GM23338 (cell line): ENCODE results near the gene L1CAM. TPM values are rescaled to one million over a fixed set of nuclear protein-coding genes. Genes with fewer than 3 reads are reported as not detected.

Source experiments
- ATAC-seq: fragments of 200-7000 bp; cut with Tn5 transposase; 3 replicates; pipeline ENCODE4 v1.9.1; 2020
- DNase-seq: peaks from one replicate; pipeline ENCODE4 v3.0.0-alpha.2; 2015; ENCODE audit warnings: low spot score
- H2AFZ ChIP-seq: fragments of 200-600 bp; sonication (generic); 2 replicates; pipeline ENCODE4 v1.8.0; 2016; ENCODE audit warnings: antibody characterized with exemption, mild to moderate bottlenecking, moderate library complexity
- H3F3A ChIP-seq: fragments of 200-600 bp; sonication (generic); replicated peaks from 2 replicates; pipeline ENCODE4 v1.8.0; 2017; ENCODE audit warnings: antibody characterized with exemption, mixed run types, low read depth
- H3K27ac ChIP-seq: fragments of 200-600 bp; sonication (generic); 2 replicates; pipeline ENCODE4 v1.6.1; 2016; ENCODE audit warnings: low read depth
- H3K27me3 ChIP-seq: fragments of 200-600 bp; sonication (generic); 2 replicates; pipeline ENCODE4 v1.8.0; 2016; ENCODE audit warnings: mild to moderate bottlenecking, mixed run types, moderate library complexity; ENCODE audit not compliant: insufficient read depth
- H3K36me3 ChIP-seq: fragments of 200-600 bp; sonication (generic); 2 replicates; pipeline ENCODE4 v1.8.0; 2016; ENCODE audit warnings: mild to moderate bottlenecking; ENCODE audit not compliant: insufficient read depth
- H3K4me1 ChIP-seq: fragments of 200-600 bp; sonication (generic); 2 replicates; pipeline ENCODE4 v1.8.0; 2016; ENCODE audit warnings: mild to moderate bottlenecking, moderate library complexity; ENCODE audit not compliant: insufficient read depth
- H3K4me2 ChIP-seq: fragments of 200-600 bp; sonication (generic); 2 replicates; pipeline ENCODE4 v1.7.1; 2017; ENCODE audit warnings: mixed run types
- H3K4me3 ChIP-seq: fragments of 200-600 bp; sonication (generic); 2 replicates; pipeline ENCODE4 v1.6.1; 2016; ENCODE audit warnings: mixed run types
- H3K79me2 ChIP-seq: fragments of 200-600 bp; sonication (generic); replicated peaks from 2 replicates; pipeline ENCODE4 v1.8.0; 2017; ENCODE audit warnings: mild to moderate bottlenecking; ENCODE audit not compliant: insufficient read depth
- H3K9me2 ChIP-seq: fragments of 200-600 bp; sonication (generic); 2 replicates; pipeline ENCODE4 v1.8.0; 2017; ENCODE audit not compliant: insufficient read depth
- H4K20me1 ChIP-seq: fragments of 200-600 bp; sonication (generic); replicated peaks from 2 replicates; pipeline ENCODE4 v1.8.0; 2017; ENCODE audit warnings: mild to moderate bottlenecking; ENCODE audit not compliant: insufficient read depth
- H3K27ac Mint-ChIP-seq: 2 replicates; pipeline ENCODE4 v1.8.0; 2020; ENCODE audit warnings: inconsistent platforms, mild to moderate bottlenecking, moderate library complexity, mixed read lengths
- H3K27me3 Mint-ChIP-seq: 3 replicates; pipeline ENCODE4 v1.8.0; 2022; ENCODE audit warnings: low read depth, mild to moderate bottlenecking, moderate library complexity, mixed read lengths, inconsistent platforms; ENCODE audit not compliant: insufficient read depth, poor library complexity
- H3K36me3 Mint-ChIP-seq: 3 replicates; pipeline ENCODE4 v1.8.0; 2021; ENCODE audit warnings: low read depth, mild to moderate bottlenecking, inconsistent platforms, moderate library complexity, mixed read lengths
- H3K4me1 Mint-ChIP-seq: 3 replicates; pipeline ENCODE4 v1.8.0; 2020; ENCODE audit warnings: mild to moderate bottlenecking, inconsistent platforms, mixed read lengths
- H3K4me3 Mint-ChIP-seq: 3 replicates; pipeline ENCODE4 v1.8.0; 2021; ENCODE audit warnings: moderate library complexity, mild to moderate bottlenecking, inconsistent platforms, mixed read lengths
- H3K9me3 Mint-ChIP-seq: 3 replicates; pipeline ENCODE4 v1.8.0; 2020; ENCODE audit warnings: moderate library complexity, mild to moderate bottlenecking, inconsistent platforms, mixed read lengths
- CTCF ChIP-seq, 2 experiments: fragments of 200-600 bp in 1 of 2; sonication (generic) in 1 of 2; conservative IDR thresholded peaks; 2 replicates each; pipeline versions ENCODE4 v1.5.1 to v1.6.1; 2016 to 2017; ENCODE audit warnings: antibody characterized with exemption in 2 of 2, low read depth in 2 of 2, mild to moderate bottlenecking in 2 of 2, moderate library complexity in 1 of 2
- EZH2 ChIP-seq: fragments of 200-600 bp; sonication (generic); IDR thresholded peaks from one replicate; pipeline ENCODE4 v1.8.0; 2017; ENCODE audit warnings: antibody characterized with exemption, mild to moderate bottlenecking, low read depth; ENCODE audit not compliant: unreplicated experiment
- EZH2phosphoT487 ChIP-seq: fragments of 200-600 bp; sonication (generic); IDR thresholded peaks from one replicate; pipeline ENCODE4 v1.8.1; 2018; ENCODE audit warnings: antibody characterized with exemption; ENCODE audit not compliant: unreplicated experiment
- JUNB ChIP-seq: IDR thresholded peaks from one replicate; pipeline ENCODE4 v1.6.1; 2016; ENCODE audit warnings: antibody characterized with exemption; ENCODE audit not compliant: unreplicated experiment
- NANOG ChIP-seq: IDR thresholded peaks from 2 replicates; pipeline ENCODE4 v1.6.1; 2016; ENCODE audit warnings: antibody characterized with exemption, borderline replicate concordance
- STAT1 ChIP-seq: IDR thresholded peaks from one replicate; pipeline ENCODE4 v1.6.1; 2016; ENCODE audit warnings: antibody characterized with exemption; ENCODE audit not compliant: unreplicated experiment
- ZNF114 ChIP-seq: fragments of 250-450 bp; sonication (Bioruptor Pico); IDR thresholded peaks from 2 replicates; pipeline ENCODE4 v1.5.0; 2020; ENCODE audit warnings: mild to moderate bottlenecking, moderate library complexity
- ZNF331 ChIP-seq: fragments of 250-450 bp; sonication (Bioruptor Pico); IDR thresholded peaks from 2 replicates; pipeline ENCODE4 v1.5.0; 2020; ENCODE audit warnings: low read depth, mild to moderate bottlenecking, moderate library complexity
- ZNF462 ChIP-seq: fragments of 250-450 bp; sonication (Bioruptor Pico); IDR thresholded peaks from 2 replicates; pipeline ENCODE4 v1.5.0; 2020; ENCODE audit warnings: mild to moderate bottlenecking, moderate library complexity
- polyA plus RNA-seq: library from polyadenylated mRNA; unstranded; fragments of >200 nt; fragmentation: Nextera tagmentation; extraction: Ambion mirVana; gene quantifications from 2 replicates; pipeline ENCODE4 v1.2.1, GENCODE V29; 2016
- total RNA-seq: library from RNA; depleted of rRNA; stranded (reverse); fragments of >200 nt; shearing (Covaris generic); gene quantifications from 2 replicates; pipeline ENCODE4 v1.2.3, GENCODE V29; 2014
- TF ChIP-seq, protein P1 (sequence below): IDR thresholded peaks from one replicate; pipeline ENCODE4 v1.6.1; 2018; ENCODE audit warnings: antibody characterized with exemption; ENCODE audit not compliant: unreplicated experiment

L1CAM gene
- total and polyA plus RNA-seq, 2 experiments from 2014 or later = 7.4 to 29.2 TPM

DNA sequence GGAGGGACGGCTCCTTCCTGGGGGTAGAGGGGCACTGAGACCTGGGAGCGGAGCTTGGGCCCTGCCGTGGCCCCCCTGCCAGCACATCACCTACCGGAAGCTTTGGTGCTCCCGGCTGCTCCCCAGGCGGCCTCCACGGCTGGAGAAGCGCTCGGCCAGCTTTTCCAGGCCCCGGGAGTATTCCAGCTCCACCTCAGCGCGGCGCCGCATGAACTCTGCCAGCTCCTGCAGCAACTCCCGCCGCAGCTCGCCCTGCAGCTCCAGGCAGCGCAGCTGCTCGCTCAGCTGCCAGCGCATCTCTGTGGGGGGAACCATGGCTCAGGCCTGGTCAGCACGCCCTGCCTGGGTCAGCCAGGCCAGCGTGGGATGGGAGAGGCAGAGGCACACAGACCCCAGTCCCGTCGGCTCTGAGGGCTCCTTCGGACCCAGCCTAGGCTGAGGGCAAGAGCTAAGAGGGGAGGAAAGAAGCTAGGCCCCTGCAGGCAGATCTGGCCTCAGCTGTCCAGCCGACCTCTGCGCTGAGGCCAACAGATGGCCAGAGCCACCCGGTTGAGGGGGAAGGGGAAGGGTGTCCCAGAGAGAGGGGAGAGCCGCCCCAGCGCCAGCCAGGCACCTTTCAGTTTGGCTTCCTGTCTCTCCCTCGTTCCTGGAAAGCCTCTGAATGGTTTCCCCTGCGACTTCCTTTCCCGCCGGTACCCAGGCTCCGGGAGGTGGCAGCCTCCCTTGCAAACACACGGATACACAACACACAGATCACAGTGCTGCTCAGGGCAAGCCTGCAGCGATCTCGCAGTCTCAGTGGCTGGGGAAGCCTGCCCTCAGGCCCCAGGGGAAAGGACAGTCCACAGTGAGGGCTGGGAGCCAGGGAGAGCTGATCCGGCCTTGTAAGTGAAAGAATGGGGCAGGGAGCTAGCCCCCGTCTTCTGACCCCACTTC, 35.8 kb upstream of the L1CAM start (continued):
- TF ChIP-seq ZNF462 (CRISPR knock-in tag) = no peak
- TF ChIP-seq EZH2 = no peak
- no peak for TF ChIP-seq ZNF331 (CRISPR knock-in tag)

DNA sequence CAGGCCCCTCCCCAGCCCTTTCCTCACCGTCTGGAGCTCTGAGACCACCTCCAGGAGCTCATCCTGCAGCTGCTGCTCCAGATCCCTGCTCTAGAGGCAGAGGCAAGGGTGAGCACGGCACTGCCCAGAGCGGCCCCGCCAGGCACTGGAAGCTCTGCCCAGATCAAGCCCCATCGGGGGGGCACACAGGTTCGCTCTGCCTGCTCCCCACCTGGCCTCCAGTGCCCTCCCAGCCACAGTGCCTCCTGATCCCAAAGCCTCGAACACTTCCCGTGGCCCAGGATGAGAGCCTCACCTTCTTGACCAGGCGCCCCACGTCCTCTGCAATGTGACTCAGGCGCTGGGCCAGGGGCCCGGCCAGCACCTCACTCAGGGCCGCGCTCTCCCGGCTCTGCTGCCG, 35.1 kb upstream of the L1CAM start:
- DNase-seq = no peak
- Histone ChIP-seq H4K20me1 (no peaks in the 10 kb centered on the region), H3K4me2 (no peak overlapping the region), H3K4me3 (no peak overlapping the region), H3K27ac (no peak overlapping the region), H3F3A (no peaks in the 10 kb centered on the region), H3K4me1 (peaks cover 7% of the 10 kb centered on the region; the same call in 1 of the 2 replicates), H3K79me2 (no peaks in the 10 kb centered on the region), H3K9me2 (no peaks in the 10 kb centered on the region), H3K36me3 (no peaks in the 10 kb centered on the region), H2AFZ (no peak overlapping the region), H3K27me3 (no peaks in the 10 kb centered on the region)
- peaks cover 20% of the 10 kb centered on the region for H3K36me3 Mint-ChIP-seq
- no peak overlapping the region for H3K27ac Mint-ChIP-seq
- H3K4me3 Mint-ChIP-seq = no peak overlapping the region
- H3K27me3 Mint-ChIP-seq = peaks cover 1% of the 10 kb centered on the region
- H3K9me3 Mint-ChIP-seq = no peaks in the 10 kb centered on the region; the same call in 2 of the 3 replicates
- H3K4me1 Mint-ChIP-seq = peaks cover 20% of the 10 kb centered on the region
- no peak for ATAC-seq
- TF ChIP-seq ZNF114 (CRISPR knock-in tag) (no peak), EZH2phosphoT487 (no peak), CTCF (conservative IDR thresholded peaks at IDR 0.05; ENCODE audit: low read depth in 2 of 2) (no peak), EZH2 (no peak), NANOG (no peak), JUNB (no peak), STAT1 (no peak), ZNF331 (CRISPR knock-in tag) (no peak)
- TF ChIP-seq, protein P1, sequence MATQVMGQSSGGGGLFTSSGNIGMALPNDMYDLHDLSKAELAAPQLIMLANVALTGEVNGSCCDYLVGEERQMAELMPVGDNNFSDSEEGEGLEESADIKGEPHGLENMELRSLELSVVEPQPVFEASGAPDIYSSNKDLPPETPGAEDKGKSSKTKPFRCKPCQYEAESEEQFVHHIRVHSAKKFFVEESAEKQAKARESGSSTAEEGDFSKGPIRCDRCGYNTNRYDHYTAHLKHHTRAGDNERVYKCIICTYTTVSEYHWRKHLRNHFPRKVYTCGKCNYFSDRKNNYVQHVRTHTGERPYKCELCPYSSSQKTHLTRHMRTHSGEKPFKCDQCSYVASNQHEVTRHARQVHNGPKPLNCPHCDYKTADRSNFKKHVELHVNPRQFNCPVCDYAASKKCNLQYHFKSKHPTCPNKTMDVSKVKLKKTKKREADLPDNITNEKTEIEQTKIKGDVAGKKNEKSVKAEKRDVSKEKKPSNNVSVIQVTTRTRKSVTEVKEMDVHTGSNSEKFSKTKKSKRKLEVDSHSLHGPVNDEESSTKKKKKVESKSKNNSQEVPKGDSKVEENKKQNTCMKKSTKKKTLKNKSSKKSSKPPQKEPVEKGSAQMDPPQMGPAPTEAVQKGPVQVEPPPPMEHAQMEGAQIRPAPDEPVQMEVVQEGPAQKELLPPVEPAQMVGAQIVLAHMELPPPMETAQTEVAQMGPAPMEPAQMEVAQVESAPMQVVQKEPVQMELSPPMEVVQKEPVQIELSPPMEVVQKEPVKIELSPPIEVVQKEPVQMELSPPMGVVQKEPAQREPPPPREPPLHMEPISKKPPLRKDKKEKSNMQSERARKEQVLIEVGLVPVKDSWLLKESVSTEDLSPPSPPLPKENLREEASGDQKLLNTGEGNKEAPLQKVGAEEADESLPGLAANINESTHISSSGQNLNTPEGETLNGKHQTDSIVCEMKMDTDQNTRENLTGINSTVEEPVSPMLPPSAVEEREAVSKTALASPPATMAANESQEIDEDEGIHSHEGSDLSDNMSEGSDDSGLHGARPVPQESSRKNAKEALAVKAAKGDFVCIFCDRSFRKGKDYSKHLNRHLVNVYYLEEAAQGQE = no peak
